Liver (tissue), 9 donors: Measurements from ENCODE around the gene ANOS1. TPM values are rescaled to one million over a fixed set of nuclear protein-coding genes. Genes with fewer than 3 reads are reported as not detected.

Source experiments
- DNase-seq: peaks from one replicate; pipeline ENCODE4 v3.0.0-alpha.2; 2017; ENCODE audit warnings: low spot score
- H3K27ac ChIP-seq, 2 donors: one replicate each; pipeline ENCODE4 v1.7.0; 2013; ENCODE audit warnings: inconsistent platforms in 2 of 2, low read length in 2 of 2, control low read depth in 1 of 2, low read depth in 1 of 2, mild to moderate bottlenecking in 1 of 2
- H3K27me3 ChIP-seq, 4 donors: one replicate each; pipeline versions ENCODE4 v1.6.1 to v1.7.0; 2013; ENCODE audit warnings: low read length in 3 of 4, inconsistent platforms in 1 of 4, mild to moderate bottlenecking in 1 of 4, moderate library complexity in 1 of 4; ENCODE audit not compliant: control insufficient read depth in 4 of 4, insufficient read depth in 4 of 4
- H3K36me3 ChIP-seq, 4 donors: one replicate each; pipeline versions ENCODE4 v1.6.1 to v1.7.0; 2013; ENCODE audit warnings: low read length in 3 of 4, mild to moderate bottlenecking in 3 of 4, low read depth in 1 of 4, moderate library complexity in 1 of 4; ENCODE audit not compliant: control insufficient read depth in 4 of 4, insufficient read depth in 3 of 4
- H3K4me1 ChIP-seq, 4 donors: one replicate each; pipeline versions ENCODE4 v1.6.1 to v1.7.0; 2013; ENCODE audit warnings: low read length in 3 of 4, mild to moderate bottlenecking in 3 of 4, moderate library complexity in 1 of 4; ENCODE audit not compliant: control insufficient read depth in 4 of 4, insufficient read depth in 4 of 4
- H3K4me3 ChIP-seq, 3 donors: one replicate each; pipeline versions ENCODE4 v1.6.1 to v1.7.0; 2013; ENCODE audit warnings: low read length in 3 of 3, control low read depth in 1 of 3, low read depth in 1 of 3, mild to moderate bottlenecking in 1 of 3
- H3K9ac ChIP-seq, 2 donors: one replicate each; pipeline ENCODE4 v1.7.0; 2013; ENCODE audit warnings: low read length in 2 of 2, mild to moderate bottlenecking in 2 of 2, moderate library complexity in 2 of 2, control low read depth in 1 of 2, low read depth in 1 of 2
- H3K9me3 ChIP-seq, 4 donors: one replicate each; pipeline versions ENCODE4 v1.6.1 to v1.7.0; 2013; ENCODE audit warnings: low read length in 3 of 4; ENCODE audit not compliant: control insufficient read depth in 4 of 4
- EGR1 ChIP-seq, 2 donors: IDR thresholded peaks; 2 replicates each; pipeline ENCODE4 v1.6.1; 2016 to 2018; ENCODE audit warnings: antibody characterized with exemption in 2 of 2, low read depth in 2 of 2
- FOXA1 ChIP-seq: IDR thresholded peaks from 2 replicates; pipeline ENCODE4 v1.6.1; 2016; ENCODE audit warnings: antibody characterized with exemption
- GABPA ChIP-seq, 2 donors: IDR thresholded peaks in 1 of 2; conservative IDR thresholded peaks in 1 of 2; 2 replicates each; pipeline ENCODE4 v1.6.1; 2016; ENCODE audit warnings: antibody characterized with exemption in 2 of 2, mild to moderate bottlenecking in 1 of 2, moderate library complexity in 1 of 2
- HNF4A ChIP-seq, 2 donors: conservative IDR thresholded peaks; 2 replicates each; pipeline ENCODE4 v1.6.1; 2016; ENCODE audit warnings: antibody characterized with exemption in 2 of 2, mild to moderate bottlenecking in 2 of 2
- HNF4G ChIP-seq: IDR thresholded peaks from 2 replicates; pipeline ENCODE4 v1.6.1; 2016; ENCODE audit warnings: antibody characterized with exemption
- JUND ChIP-seq, 2 donors: IDR thresholded peaks; 2 replicates each; pipeline ENCODE4 v1.6.1; 2016; ENCODE audit warnings: antibody characterized with exemption in 2 of 2
- NR2F2 ChIP-seq: IDR thresholded peaks from 2 replicates; pipeline ENCODE4 v1.6.1; 2016; ENCODE audit warnings: antibody characterized with exemption
- RAD21 ChIP-seq, 2 donors: IDR thresholded peaks; 2 replicates each; pipeline ENCODE4 v1.6.1; 2016; ENCODE audit warnings: antibody characterized with exemption in 2 of 2, mild to moderate bottlenecking in 2 of 2
- REST ChIP-seq: IDR thresholded peaks from 2 replicates; pipeline ENCODE4 v1.6.1; 2016; ENCODE audit warnings: antibody characterized with exemption, mild to moderate bottlenecking
- RXRA ChIP-seq, 2 donors: IDR thresholded peaks; 2 replicates each; pipeline ENCODE4 v1.6.1; 2017 to 2018; ENCODE audit warnings: antibody characterized with exemption in 2 of 2, mild to moderate bottlenecking in 1 of 2
- SP1 ChIP-seq: IDR thresholded peaks from 2 replicates; pipeline ENCODE4 v1.6.1; 2018; ENCODE audit warnings: antibody characterized with exemption, mild to moderate bottlenecking
- TAF1 ChIP-seq: conservative IDR thresholded peaks from 2 replicates; pipeline ENCODE4 v1.6.1; 2016; ENCODE audit warnings: antibody characterized with exemption, mild to moderate bottlenecking
- YY1 ChIP-seq: IDR thresholded peaks from 2 replicates; pipeline ENCODE4 v1.6.1; 2016; ENCODE audit warnings: antibody characterized with exemption, mild to moderate bottlenecking
- ZBTB33 ChIP-seq: IDR thresholded peaks from 2 replicates; pipeline ENCODE4 v1.6.1; 2016; ENCODE audit warnings: antibody characterized with exemption
- WGBS: extraction: QIAGEN DNeasy Blood & Tissue Kit; methylation state at CpG from one replicate; pipeline ENCODE4 v1.1.7; 2013; 5-methylcytosine and 5-hydroxymethylcytosine counted together
- polyA plus RNA-seq, 2 donors: library from polyadenylated mRNA; stranded (reverse) in 1 of 2; unstranded in 1 of 2; fragments of 200-250 nt in 1 of 2; fragments of >200 nt in 1 of 2; fragmentation: Nextera tagmentation in 1 of 2; extraction: Ambion mirVana in 1 of 2; gene quantifications; one replicate each; pipeline versions ENCODE4 v1.2.1 to v1.2.3, GENCODE V29; 2013 to 2015
- total RNA-seq, 2 donors: library from RNA; depleted of rRNA; stranded (reverse); fragments of >200 nt; gene quantifications; one replicate each; pipeline ENCODE4 v1.2.3, GENCODE V29; 2014
- TF ChIP-seq, protein P1 (sequence below): fragments of 150-350 bp; IDR thresholded peaks from 2 replicates; pipeline ENCODE4 v1.5.1; 2017; ENCODE audit warnings: improper control_type of control experiment, low read depth, low read length; ENCODE audit not compliant: missing input control
- TF ChIP-seq, protein P2 (sequence below): IDR thresholded peaks from 2 replicates; pipeline ENCODE4 v1.6.1; 2016; ENCODE audit warnings: antibody characterized with exemption
- TF ChIP-seq, protein P3 (sequence below): IDR thresholded peaks from 2 replicates; pipeline ENCODE4 v1.6.1; 2016; ENCODE audit warnings: antibody characterized with exemption
- donor health status: healthy.
- donor health status: healthy.
- donor health status: healthy.
- donor health status: healthy.
- donor health status: healthy.

Gene ANOS1
- total and polyA plus RNA-seq, 4 donors, result 0.08 to 1.6 (median 0.27) TPM

- no peak overlapping the region for H3K27ac ChIP-seq
- H3K27me3 ChIP-seq, result no peaks in the 10 kb centered on the region
- 78% methylated on average over 7 of the region's 7 CpGs for WGBS
- H3K4me1 ChIP-seq, result no peaks in the 10 kb centered on the region
- no peak for TF ChIP-seq RAD21 (IDR thresholded peaks at IDR 0.05)
- H3K36me3 ChIP-seq, result no peaks in the 10 kb centered on the region
- H3K9me3 ChIP-seq, result no peaks in the 10 kb centered on the region
- DNase-seq, result no peak
- H3K9ac ChIP-seq, result no peak overlapping the region
- no peak overlapping the region for H3K4me3 ChIP-seq
Observed at GRCh38 chrX:8647176-8647575, 84.8 kb downstream of the ANOS1 start.

DNA sequence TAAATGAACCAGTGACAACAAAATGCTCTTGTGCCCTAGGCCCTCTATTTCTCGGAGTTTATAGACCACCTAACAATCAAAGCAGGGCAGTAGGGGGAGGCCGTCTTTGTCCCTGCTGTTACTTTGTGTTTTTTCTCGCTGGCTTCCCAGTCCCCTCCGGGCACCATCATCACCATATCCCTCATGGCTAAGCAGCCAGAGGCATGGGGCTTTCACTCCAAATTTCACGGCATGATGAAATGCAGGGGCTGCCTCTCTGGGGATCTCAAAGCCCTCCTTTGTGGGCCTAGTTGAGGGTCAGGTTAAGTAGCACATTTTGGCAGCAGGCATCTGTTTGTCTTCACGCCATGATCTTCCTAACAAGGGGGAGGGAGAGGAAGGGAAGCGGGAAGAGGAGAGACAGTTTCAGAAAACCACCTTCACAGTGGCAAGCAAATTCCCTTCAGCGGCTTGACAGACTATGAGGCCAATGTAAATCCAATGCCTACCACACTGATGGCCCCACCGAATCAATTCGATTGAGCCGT lies 91.9 kb downstream of the ANOS1 start:
- WGBS, result 53% methylated on average over 11 of the region's 11 CpGs
- no peak for DNase-seq
- no peaks in the 10 kb centered on the region for H3K36me3 ChIP-seq
- no peak overlapping the region for H3K9ac ChIP-seq
- no peaks in the 10 kb centered on the region for H3K27me3 ChIP-seq
- H3K4me1 ChIP-seq, result no peaks in the 10 kb centered on the region
- no peak overlapping the region for H3K27ac ChIP-seq
- no peaks in the 10 kb centered on the region for H3K9me3 ChIP-seq
- TF ChIP-seq YY1 (no peak), HNF4A (conservative IDR thresholded peaks at IDR 0.05) (no peak), REST (no peak), JUND (IDR thresholded peaks at IDR 0.05) (no peak), FOXA1 (no peak), SP1 (no peak), NR2F2 (no peak), GABPA (IDR thresholded peaks at IDR 0.05 in 1 of 2, conservative IDR thresholded peaks at IDR 0.05 in 1 of 2) (no peak)
- TF ChIP-seq, protein P1, sequence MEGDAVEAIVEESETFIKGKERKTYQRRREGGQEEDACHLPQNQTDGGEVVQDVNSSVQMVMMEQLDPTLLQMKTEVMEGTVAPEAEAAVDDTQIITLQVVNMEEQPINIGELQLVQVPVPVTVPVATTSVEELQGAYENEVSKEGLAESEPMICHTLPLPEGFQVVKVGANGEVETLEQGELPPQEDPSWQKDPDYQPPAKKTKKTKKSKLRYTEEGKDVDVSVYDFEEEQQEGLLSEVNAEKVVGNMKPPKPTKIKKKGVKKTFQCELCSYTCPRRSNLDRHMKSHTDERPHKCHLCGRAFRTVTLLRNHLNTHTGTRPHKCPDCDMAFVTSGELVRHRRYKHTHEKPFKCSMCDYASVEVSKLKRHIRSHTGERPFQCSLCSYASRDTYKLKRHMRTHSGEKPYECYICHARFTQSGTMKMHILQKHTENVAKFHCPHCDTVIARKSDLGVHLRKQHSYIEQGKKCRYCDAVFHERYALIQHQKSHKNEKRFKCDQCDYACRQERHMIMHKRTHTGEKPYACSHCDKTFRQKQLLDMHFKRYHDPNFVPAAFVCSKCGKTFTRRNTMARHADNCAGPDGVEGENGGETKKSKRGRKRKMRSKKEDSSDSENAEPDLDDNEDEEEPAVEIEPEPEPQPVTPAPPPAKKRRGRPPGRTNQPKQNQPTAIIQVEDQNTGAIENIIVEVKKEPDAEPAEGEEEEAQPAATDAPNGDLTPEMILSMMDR, result no peak
- TF ChIP-seq, protein P2, sequence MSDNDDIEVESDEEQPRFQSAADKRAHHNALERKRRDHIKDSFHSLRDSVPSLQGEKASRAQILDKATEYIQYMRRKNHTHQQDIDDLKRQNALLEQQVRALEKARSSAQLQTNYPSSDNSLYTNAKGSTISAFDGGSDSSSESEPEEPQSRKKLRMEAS, result no peak
- no peak overlapping the region for H3K4me3 ChIP-seq

- no peak overlapping the region for H3K4me3 ChIP-seq
- TF ChIP-seq EGR1 (IDR thresholded peaks at IDR 0.05; ENCODE audit: low read depth in 2 of 2) (no peak), SP1 (no peak), HNF4G (no peak), RAD21 (IDR thresholded peaks at IDR 0.05) (no peak), GABPA (IDR thresholded peaks at IDR 0.05 in 1 of 2, conservative IDR thresholded peaks at IDR 0.05 in 1 of 2) (no peak), HNF4A (conservative IDR thresholded peaks at IDR 0.05) (no peak), RXRA (IDR thresholded peaks at IDR 0.05) (no peak), TAF1 (no peak), NR2F2 (no peak), ZBTB33 (no peak), FOXA1 (no peak)
- TF ChIP-seq, protein P2, result no peak
- TF ChIP-seq, protein P1, result no peak
- TF ChIP-seq, protein P3, sequence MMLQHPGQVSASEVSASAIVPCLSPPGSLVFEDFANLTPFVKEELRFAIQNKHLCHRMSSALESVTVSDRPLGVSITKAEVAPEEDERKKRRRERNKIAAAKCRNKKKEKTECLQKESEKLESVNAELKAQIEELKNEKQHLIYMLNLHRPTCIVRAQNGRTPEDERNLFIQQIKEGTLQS, result no peak
Observed at GRCh38 chrX:8636497-8636896, 95.4 kb downstream of the ANOS1 start.

More at GRCh38 chrX:8636497-8636896, 95.4 kb downstream of the ANOS1 start:
- no peak overlapping the region for H3K9ac ChIP-seq
- no peak for DNase-seq
- H3K4me1 ChIP-seq, result no peaks in the 10 kb centered on the region
- H3K27me3 ChIP-seq, result peaks cover 0 to 2% (median 0%) of the 10 kb centered on the region in 4 donors
- no peaks in the 10 kb centered on the region for H3K36me3 ChIP-seq
- no peaks in the 10 kb centered on the region for H3K9me3 ChIP-seq
- no peak overlapping the region for H3K27ac ChIP-seq
